Measurements from ENCODE around the gene PEX11B.

Gene PEX11B

GRCh38 chr1:145961425-145962156 is 43.1 kb upstream of the PEX11B start:
- Histone ChIP-seq H2BK15ac (ENCODE audit: low read length) (no peak overlapping the region), H3K4ac (ENCODE audit: low read length) (no peak overlapping the region), H3K4me3 (ENCODE audit: low read length in 2 of 2) (peak overlapping the region; percentile 66 to 78), H4K91ac (ENCODE audit: low read depth, low read length, poor library complexity) (no peak overlapping the region), H3K36me3 (replicated peaks in 1 of 2; ENCODE audit: control insufficient read depth in 2 of 2, insufficient read depth in 2 of 2, low read length in 2 of 2) (no peaks in the 10 kb centered on the region), H2AK5ac (ENCODE audit: low read depth, low read length) (peak overlapping the region; percentile 64), H3K9me3 (replicated peaks in 1 of 2; ENCODE audit: control insufficient read depth in 2 of 2, insufficient read depth in 1 of 2, low read depth in 1 of 2, low read length in 2 of 2) (peaks cover 0 to 4% of the 10 kb centered on the region in 2 donors), H3K23ac (ENCODE audit: low read depth, low read length, poor library complexity) (peak overlapping the region; percentile 69), H3K9ac (ENCODE audit: low read depth, low read length, poor library complexity) (peak overlapping the region; percentile 46), H2AFZ (ENCODE audit: low read length) (no peak overlapping the region), H3K14ac (ENCODE audit: low read length) (no peak overlapping the region), H3K79me1 (ENCODE audit: low read depth, low read length) (no peaks in the 10 kb centered on the region), H3K27me3 (ENCODE audit: control insufficient read depth in 3 of 3, insufficient read depth in 3 of 3, low read depth in 1 of 3, low read length in 3 of 3) (peaks cover 0 to 49% (median 18%) of the 10 kb centered on the region in 3 experiments), H2BK5ac (ENCODE audit: low read length) (no peak overlapping the region), H3K4me2 (ENCODE audit: insufficient read depth, low read length, poor library complexity, severe bottlenecking) (peak overlapping the region; percentile 97), H3K18ac (ENCODE audit: low read length) (peak overlapping the region; percentile 81), H3K4me1 (ENCODE audit: control insufficient read depth in 2 of 2, insufficient read depth in 1 of 2, low read depth in 1 of 2, low read length in 2 of 2) (peaks cover 13 to 44% of the 10 kb centered on the region in 2 donors), H2BK120ac (ENCODE audit: low read depth, low read length) (peak overlapping the region; percentile 35), H4K8ac (ENCODE audit: low read depth, low read length) (no peak overlapping the region), H2BK12ac (ENCODE audit: low read length) (peak overlapping the region; percentile 14), H3K27ac (replicated peaks; ENCODE audit: low read length) (no peak overlapping the region)
- no CpG with 5 or more reads among the region's 57 CpGs for WGBS, 2 donors (ENCODE audit: extremely low coverage in 2 of 2, insufficient read length in 2 of 2, insufficient replicate concordance in 1 of 2)
- DNase-seq (ENCODE audit: low spot score), result no peak

GRCh38 chr1:145961109-145961424 is 42.5 kb upstream of the PEX11B start:
- no peak overlapping the region for H4K91ac ChIP-seq (ENCODE audit: low read depth, low read length, poor library complexity)
- no CpG with 5 or more reads among the region's 22 CpGs for WGBS, 2 donors (ENCODE audit: extremely low coverage in 2 of 2, insufficient read length in 2 of 2, insufficient replicate concordance in 1 of 2)
- peaks cover 0 to 49% (median 18%) of the 10 kb centered on the region in 3 experiments for H3K27me3 ChIP-seq (ENCODE audit: control insufficient read depth in 3 of 3, insufficient read depth in 3 of 3, low read depth in 1 of 3, low read length in 3 of 3)
- no peak overlapping the region for H2BK5ac ChIP-seq (ENCODE audit: low read length)
- H2BK15ac ChIP-seq (ENCODE audit: low read length), result no peak overlapping the region
- H3K9me3 ChIP-seq (replicated peaks in 1 of 2; ENCODE audit: control insufficient read depth in 2 of 2, insufficient read depth in 1 of 2, low read depth in 1 of 2, low read length in 2 of 2), result peaks cover 0 to 4% of the 10 kb centered on the region in 2 donors
- H3K23ac ChIP-seq (ENCODE audit: low read depth, low read length, poor library complexity), result peak overlapping the region; percentile 69
- H4K8ac ChIP-seq (ENCODE audit: low read depth, low read length), result no peak overlapping the region
- H3K4ac ChIP-seq (ENCODE audit: low read length), result no peak overlapping the region
- H3K4me3 ChIP-seq (ENCODE audit: low read length in 2 of 2), result peak overlapping the region; percentile 66 to 78
- no peak for DNase-seq (ENCODE audit: low spot score)
- H3K79me1 ChIP-seq (ENCODE audit: low read depth, low read length), result no peaks in the 10 kb centered on the region
- no peak overlapping the region for H3K27ac ChIP-seq (replicated peaks; ENCODE audit: low read length)
- peak overlapping the region; percentile 46 for H3K9ac ChIP-seq (ENCODE audit: low read depth, low read length, poor library complexity)
- H2AFZ ChIP-seq (ENCODE audit: low read length), result peak overlapping the region; percentile 96
- H2BK12ac ChIP-seq (ENCODE audit: low read length), result peak overlapping the region; percentile 14
- H3K14ac ChIP-seq (ENCODE audit: low read length), result no peak overlapping the region
- H2BK120ac ChIP-seq (ENCODE audit: low read depth, low read length), result peak overlapping the region; percentile 35
- H2AK5ac ChIP-seq (ENCODE audit: low read depth, low read length), result peak overlapping the region; percentile 64
- no peaks in the 10 kb centered on the region for H3K36me3 ChIP-seq (replicated peaks in 1 of 2; ENCODE audit: control insufficient read depth in 2 of 2, insufficient read depth in 2 of 2, low read length in 2 of 2)
- H3K4me1 ChIP-seq (ENCODE audit: control insufficient read depth in 2 of 2, insufficient read depth in 1 of 2, low read depth in 1 of 2, low read length in 2 of 2), result peaks cover 13 to 44% of the 10 kb centered on the region in 2 donors
- peak overlapping the region; percentile 97 for H3K4me2 ChIP-seq (ENCODE audit: insufficient read depth, low read length, poor library complexity, severe bottlenecking)
- peak overlapping the region; percentile 81 for H3K18ac ChIP-seq (ENCODE audit: low read length)

GRCh38 chr1:145960468-145961108 is 42.1 kb upstream of the PEX11B start:
- H2BK12ac ChIP-seq (ENCODE audit: low read length), result no peak overlapping the region
- H3K4me2 ChIP-seq (ENCODE audit: insufficient read depth, low read length, poor library complexity, severe bottlenecking), result peak overlapping the region; percentile 97
- H4K91ac ChIP-seq (ENCODE audit: low read depth, low read length, poor library complexity), result no peak overlapping the region
- WGBS, 2 donors (ENCODE audit: extremely low coverage in 2 of 2, insufficient read length in 2 of 2, insufficient replicate concordance in 1 of 2), result no CpG with 5 or more reads among the region's 44 CpGs
- no peak overlapping the region for H3K4ac ChIP-seq (ENCODE audit: low read length)
- no peaks in the 10 kb centered on the region for H3K36me3 ChIP-seq (replicated peaks in 1 of 2; ENCODE audit: control insufficient read depth in 2 of 2, insufficient read depth in 2 of 2, low read length in 2 of 2)
- peaks cover 13 to 45% of the 10 kb centered on the region in 2 donors for H3K4me1 ChIP-seq (ENCODE audit: control insufficient read depth in 2 of 2, insufficient read depth in 1 of 2, low read depth in 1 of 2, low read length in 2 of 2)
- peak overlapping the region; percentile 96 for H2AFZ ChIP-seq (ENCODE audit: low read length)
- H3K9me3 ChIP-seq (replicated peaks in 1 of 2; ENCODE audit: control insufficient read depth in 2 of 2, insufficient read depth in 1 of 2, low read depth in 1 of 2, low read length in 2 of 2), result peaks cover 0 to 4% of the 10 kb centered on the region in 2 donors
- H2BK5ac ChIP-seq (ENCODE audit: low read length), result peak overlapping the region; percentile 68
- no peak overlapping the region for H3K9ac ChIP-seq (ENCODE audit: low read depth, low read length, poor library complexity)
- no peak overlapping the region for H2BK120ac ChIP-seq (ENCODE audit: low read depth, low read length)
- peaks cover 0 to 51% (median 18%) of the 10 kb centered on the region in 3 experiments for H3K27me3 ChIP-seq (ENCODE audit: control insufficient read depth in 3 of 3, insufficient read depth in 3 of 3, low read depth in 1 of 3, low read length in 3 of 3)
- DNase-seq (ENCODE audit: low spot score), result peak; percentile 73
- H3K18ac ChIP-seq (ENCODE audit: low read length), result peak overlapping the region; percentile 88
- peak overlapping the region; percentile 43 for H2BK15ac ChIP-seq (ENCODE audit: low read length)
- H4K8ac ChIP-seq (ENCODE audit: low read depth, low read length), result no peak overlapping the region
- H2AK5ac ChIP-seq (ENCODE audit: low read depth, low read length), result no peak overlapping the region
- peak overlapping the region; percentile 66 to 78 for H3K4me3 ChIP-seq (ENCODE audit: low read length in 2 of 2)
- no peaks in the 10 kb centered on the region for H3K79me1 ChIP-seq (ENCODE audit: low read depth, low read length)
- H3K23ac ChIP-seq (ENCODE audit: low read depth, low read length, poor library complexity), result no peak overlapping the region
- H3K14ac ChIP-seq (ENCODE audit: low read length), result peak overlapping the region; percentile 33
- no peak overlapping the region for H3K27ac ChIP-seq (replicated peaks; ENCODE audit: low read length)

GRCh38 chr1:145959957-145960467 is 41.5 kb upstream of the PEX11B start:
- H4K8ac ChIP-seq (ENCODE audit: low read depth, low read length), result no peak overlapping the region
- H2BK12ac ChIP-seq (ENCODE audit: low read length), result peak overlapping the region; percentile 76
- H3K14ac ChIP-seq (ENCODE audit: low read length), result peak overlapping the region; percentile 33
- no peaks in the 10 kb centered on the region for H3K79me1 ChIP-seq (ENCODE audit: low read depth, low read length)
- peak overlapping the region; percentile 85 for H3K18ac ChIP-seq (ENCODE audit: low read length)
- H3K4me3 ChIP-seq (ENCODE audit: low read length in 2 of 2), result peak overlapping the region; percentile 66 to 78
- no peak overlapping the region for H2BK120ac ChIP-seq (ENCODE audit: low read depth, low read length)
- peaks cover 0 to 51% (median 18%) of the 10 kb centered on the region in 3 experiments for H3K27me3 ChIP-seq (ENCODE audit: control insufficient read depth in 3 of 3, insufficient read depth in 3 of 3, low read depth in 1 of 3, low read length in 3 of 3)
- H2BK5ac ChIP-seq (ENCODE audit: low read length), result peak overlapping the region; percentile 68
- DNase-seq (ENCODE audit: low spot score), result no peak
- H4K91ac ChIP-seq (ENCODE audit: low read depth, low read length, poor library complexity), result no peak overlapping the region
- WGBS, 2 donors (ENCODE audit: extremely low coverage in 2 of 2, insufficient read length in 2 of 2, insufficient replicate concordance in 1 of 2), result no CpG with 5 or more reads among the region's 12 CpGs
- peaks cover 13 to 50% of the 10 kb centered on the region in 2 donors for H3K4me1 ChIP-seq (ENCODE audit: control insufficient read depth in 2 of 2, insufficient read depth in 1 of 2, low read depth in 1 of 2, low read length in 2 of 2)
- peak overlapping the region; percentile 43 for H2BK15ac ChIP-seq (ENCODE audit: low read length)
- H3K9ac ChIP-seq (ENCODE audit: low read depth, low read length, poor library complexity), result no peak overlapping the region
- H3K9me3 ChIP-seq (replicated peaks in 1 of 2; ENCODE audit: control insufficient read depth in 2 of 2, insufficient read depth in 1 of 2, low read depth in 1 of 2, low read length in 2 of 2), result peaks cover 0 to 4% of the 10 kb centered on the region in 2 donors
- peak overlapping the region; percentile 97 for H3K4me2 ChIP-seq (ENCODE audit: insufficient read depth, low read length, poor library complexity, severe bottlenecking)
- no peak overlapping the region for H2AK5ac ChIP-seq (ENCODE audit: low read depth, low read length)
- no peak overlapping the region for H3K23ac ChIP-seq (ENCODE audit: low read depth, low read length, poor library complexity)
- H3K36me3 ChIP-seq (replicated peaks in 1 of 2; ENCODE audit: control insufficient read depth in 2 of 2, insufficient read depth in 2 of 2, low read length in 2 of 2), result no peaks in the 10 kb centered on the region
- no peak overlapping the region for H3K4ac ChIP-seq (ENCODE audit: low read length)
- no peak overlapping the region for H3K27ac ChIP-seq (replicated peaks; ENCODE audit: low read length)
- peak overlapping the region; percentile 96 for H2AFZ ChIP-seq (ENCODE audit: low read length)

Data from neuronal stem cell (in vitro differentiated cells).